Mammary epithelial cell (primary cell): ENCODE measurements around the gene SLC25A6.

ENCODE experiments used
- EZH2 ChIP-seq: IDR thresholded peaks from 2 replicates; pipeline ENCODE4 v1.6.1; 2012; ENCODE audit warnings: low read length, inconsistent platforms, borderline replicate concordance
- TF ChIP-seq, protein P1 (sequence below), 2 donors: IDR thresholded peaks in 1 of 2; conservative IDR thresholded peaks in 1 of 2; 2 replicates each; pipeline ENCODE4 v1.5.1; 2011 to 2012; ENCODE audit warnings: inconsistent platforms in 2 of 2, low read length in 2 of 2, mild to moderate bottlenecking in 2 of 2, control low read depth in 1 of 2, low read depth in 1 of 2; ENCODE audit not compliant: insufficient read depth in 1 of 2; ENCODE audit errors: extremely low read depth in 1 of 2

DNA sequence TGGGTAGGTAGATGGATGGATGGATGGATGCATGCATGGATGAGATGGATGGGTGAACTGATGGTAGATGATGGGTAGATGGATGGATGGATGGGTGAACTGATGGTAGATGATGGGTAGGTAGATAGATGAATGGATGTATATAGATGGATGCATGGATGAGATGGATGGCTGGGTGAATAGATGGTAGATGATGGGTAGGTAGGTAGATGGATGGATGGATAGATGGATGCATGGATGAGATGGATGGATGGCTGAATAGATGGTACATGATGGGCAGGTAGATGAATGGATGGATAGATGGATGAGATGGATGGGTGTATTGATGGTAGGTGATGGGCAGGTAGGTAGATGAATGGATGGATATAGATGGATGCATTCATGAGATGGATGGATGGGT is 15.1 kb upstream of the SLC25A6 start:
- TF ChIP-seq, protein P1, sequence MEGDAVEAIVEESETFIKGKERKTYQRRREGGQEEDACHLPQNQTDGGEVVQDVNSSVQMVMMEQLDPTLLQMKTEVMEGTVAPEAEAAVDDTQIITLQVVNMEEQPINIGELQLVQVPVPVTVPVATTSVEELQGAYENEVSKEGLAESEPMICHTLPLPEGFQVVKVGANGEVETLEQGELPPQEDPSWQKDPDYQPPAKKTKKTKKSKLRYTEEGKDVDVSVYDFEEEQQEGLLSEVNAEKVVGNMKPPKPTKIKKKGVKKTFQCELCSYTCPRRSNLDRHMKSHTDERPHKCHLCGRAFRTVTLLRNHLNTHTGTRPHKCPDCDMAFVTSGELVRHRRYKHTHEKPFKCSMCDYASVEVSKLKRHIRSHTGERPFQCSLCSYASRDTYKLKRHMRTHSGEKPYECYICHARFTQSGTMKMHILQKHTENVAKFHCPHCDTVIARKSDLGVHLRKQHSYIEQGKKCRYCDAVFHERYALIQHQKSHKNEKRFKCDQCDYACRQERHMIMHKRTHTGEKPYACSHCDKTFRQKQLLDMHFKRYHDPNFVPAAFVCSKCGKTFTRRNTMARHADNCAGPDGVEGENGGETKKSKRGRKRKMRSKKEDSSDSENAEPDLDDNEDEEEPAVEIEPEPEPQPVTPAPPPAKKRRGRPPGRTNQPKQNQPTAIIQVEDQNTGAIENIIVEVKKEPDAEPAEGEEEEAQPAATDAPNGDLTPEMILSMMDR (conservative IDR thresholded peaks at IDR 0.05 in 1 of 2, IDR thresholded peaks at IDR 0.05 in 1 of 2; ENCODE audit: extremely low read depth in 1 of 2, insufficient read depth in 1 of 2, low read depth in 1 of 2, low read length in 2 of 2), result no peak
- no peak for TF ChIP-seq EZH2
